MM.1S (cell line): ENCODE results near the gene ETHE1.

ENCODE experiments used
- DNase-seq: peaks from one replicate; pipeline ENCODE4 v3.0.0-alpha.2; 2015
- H2AFZ ChIP-seq: fragments of 300-600 bp; sonication (generic); 2 replicates; pipeline ENCODE4 v1.6.0; 2016; ENCODE audit warnings: antibody characterized with exemption, low read length
- H3F3A ChIP-seq: fragments of 300-600 bp; sonication (generic); 2 replicates; pipeline ENCODE4 v1.6.1; 2016; ENCODE audit warnings: mild to moderate bottlenecking, antibody characterized with exemption, low read length, moderate library complexity, mixed read lengths; ENCODE audit not compliant: insufficient read depth
- H3K27ac ChIP-seq: fragments of 300-600 bp; sonication (generic); 2 replicates; pipeline ENCODE4 v1.5.1; 2016; ENCODE audit warnings: mild to moderate bottlenecking, low read length
- H3K27me3 ChIP-seq: fragments of 300-600 bp; sonication (generic); replicated peaks from 2 replicates; pipeline ENCODE4 v1.6.0; 2016; ENCODE audit warnings: low read length; ENCODE audit not compliant: insufficient read depth
- H3K36me3 ChIP-seq: fragments of 300-600 bp; sonication (generic); replicated peaks from 2 replicates; pipeline ENCODE4 v1.6.1; 2016; ENCODE audit warnings: mild to moderate bottlenecking, low read length, mixed read lengths; ENCODE audit not compliant: insufficient read depth
- H3K4me1 ChIP-seq: fragments of 300-600 bp; sonication (generic); 2 replicates; pipeline ENCODE4 v1.6.1; 2016; ENCODE audit warnings: low read length, mixed read lengths
- H3K4me2 ChIP-seq: fragments of 300-600 bp; sonication (generic); 2 replicates; pipeline ENCODE4 v1.6.0; 2016; ENCODE audit warnings: low read depth, low read length
- H3K4me3 ChIP-seq: fragments of 300-600 bp; sonication (generic); 2 replicates; pipeline ENCODE4 v1.5.1; 2016; ENCODE audit warnings: low read length, mixed read lengths
- H3K79me2 ChIP-seq: fragments of 300-600 bp; sonication (generic); 2 replicates; pipeline ENCODE4 v1.6.1; 2016; ENCODE audit warnings: mixed run types, low read length, mixed read lengths
- H3K9ac ChIP-seq: fragments of 300-600 bp; sonication (generic); 2 replicates; pipeline ENCODE4 v1.6.1; 2016; ENCODE audit warnings: low read length, mixed read lengths
- H3K9me2 ChIP-seq: fragments of 300-600 bp; sonication (generic); replicated peaks from 2 replicates; pipeline ENCODE4 v1.6.1; 2016; ENCODE audit warnings: mild to moderate bottlenecking, low read length, mixed read lengths; ENCODE audit not compliant: insufficient read depth
- H3K9me3 ChIP-seq: fragments of 300-600 bp; sonication (generic); replicated peaks from 2 replicates; pipeline ENCODE4 v1.6.1; 2016; ENCODE audit warnings: mild to moderate bottlenecking, low read length, mixed read lengths; ENCODE audit not compliant: insufficient read depth
- H4K20me1 ChIP-seq: fragments of 300-600 bp; sonication (generic); 2 replicates; pipeline ENCODE4 v1.6.1; 2016; ENCODE audit warnings: mild to moderate bottlenecking, low read length, moderate library complexity, mixed read lengths; ENCODE audit not compliant: insufficient read depth
- EZH2 ChIP-seq: fragments of 300-600 bp; sonication (generic); optimal IDR thresholded peaks from 2 replicates; pipeline ENCODE3; 2017; ENCODE audit warnings: low read depth, mild to moderate bottlenecking, antibody characterized with exemption, low read length, mixed read lengths
- EZH2phosphoT487 ChIP-seq: fragments of 300-600 bp; sonication (generic); IDR thresholded peaks from 2 replicates; pipeline ENCODE4 v1.6.1; 2018; ENCODE audit warnings: antibody characterized with exemption, low read length
- TF ChIP-seq, protein P1 (sequence below): fragments of 300-600 bp; sonication (generic); IDR thresholded peaks from 2 replicates; pipeline ENCODE4 v1.5.1; 2016; ENCODE audit warnings: antibody characterized with exemption, low read length, mixed read lengths

ETHE1 gene

DNA sequence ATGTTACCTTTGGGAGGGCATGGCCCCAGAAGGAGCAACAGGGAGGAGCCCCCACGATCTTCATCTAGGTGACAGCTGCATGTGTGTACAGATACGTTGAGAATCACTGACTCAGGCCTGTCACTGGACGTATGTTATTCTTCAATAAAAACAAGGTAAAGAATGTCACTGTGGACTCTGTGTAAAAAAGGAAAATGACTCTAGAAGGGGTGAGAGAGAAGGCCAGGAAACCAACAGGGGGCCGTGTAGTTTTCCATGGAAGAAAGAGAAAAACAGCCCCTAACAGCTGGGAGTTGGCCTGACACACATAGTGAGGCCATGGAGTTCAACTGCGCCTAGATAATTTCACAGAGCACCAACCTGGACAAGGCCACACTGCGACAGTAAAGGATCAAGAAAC is 59.7 kb downstream of the ETHE1 start:
- TF ChIP-seq EZH2phosphoT487 (no peak), EZH2 (no peak)
- TF ChIP-seq, protein P1, sequence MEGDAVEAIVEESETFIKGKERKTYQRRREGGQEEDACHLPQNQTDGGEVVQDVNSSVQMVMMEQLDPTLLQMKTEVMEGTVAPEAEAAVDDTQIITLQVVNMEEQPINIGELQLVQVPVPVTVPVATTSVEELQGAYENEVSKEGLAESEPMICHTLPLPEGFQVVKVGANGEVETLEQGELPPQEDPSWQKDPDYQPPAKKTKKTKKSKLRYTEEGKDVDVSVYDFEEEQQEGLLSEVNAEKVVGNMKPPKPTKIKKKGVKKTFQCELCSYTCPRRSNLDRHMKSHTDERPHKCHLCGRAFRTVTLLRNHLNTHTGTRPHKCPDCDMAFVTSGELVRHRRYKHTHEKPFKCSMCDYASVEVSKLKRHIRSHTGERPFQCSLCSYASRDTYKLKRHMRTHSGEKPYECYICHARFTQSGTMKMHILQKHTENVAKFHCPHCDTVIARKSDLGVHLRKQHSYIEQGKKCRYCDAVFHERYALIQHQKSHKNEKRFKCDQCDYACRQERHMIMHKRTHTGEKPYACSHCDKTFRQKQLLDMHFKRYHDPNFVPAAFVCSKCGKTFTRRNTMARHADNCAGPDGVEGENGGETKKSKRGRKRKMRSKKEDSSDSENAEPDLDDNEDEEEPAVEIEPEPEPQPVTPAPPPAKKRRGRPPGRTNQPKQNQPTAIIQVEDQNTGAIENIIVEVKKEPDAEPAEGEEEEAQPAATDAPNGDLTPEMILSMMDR = no peak
- Histone ChIP-seq H3K36me3 (no peaks in the 10 kb centered on the region), H3K9me2 (no peaks in the 10 kb centered on the region), H3K79me2 (no peaks in the 10 kb centered on the region), H3K27ac (no peak overlapping the region), H3K4me3 (no peak overlapping the region), H4K20me1 (no peaks in the 10 kb centered on the region), H3K4me1 (peaks cover 8% of the 10 kb centered on the region; the same call in 1 of the 2 replicates), H3K9ac (no peak overlapping the region), H3K9me3 (no peaks in the 10 kb centered on the region), H3F3A (no peaks in the 10 kb centered on the region), H3K4me2 (no peak overlapping the region), H2AFZ (no peak overlapping the region), H3K27me3 (peaks cover 4% of the 10 kb centered on the region)
- DNase-seq = no peak

DNA sequence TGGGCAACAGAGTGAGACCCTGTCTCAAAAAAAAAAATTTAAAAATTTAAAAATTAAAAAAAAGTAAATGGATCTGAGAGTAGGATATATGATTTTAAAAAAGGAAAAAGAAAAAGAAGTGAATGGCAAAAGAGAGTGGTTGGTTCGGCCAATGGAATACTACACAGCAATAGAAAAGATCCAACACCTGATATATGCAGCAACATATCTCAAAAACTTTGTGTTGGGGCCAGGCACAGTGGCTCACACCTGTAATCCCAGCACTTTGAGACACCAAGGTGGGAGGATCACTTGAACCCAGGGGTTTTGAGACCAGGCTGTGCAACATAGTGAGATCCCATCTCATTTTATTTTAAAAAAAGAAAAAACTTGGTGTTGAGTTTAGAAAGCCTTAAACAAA is 60.2 kb downstream of the ETHE1 start:
- peaks cover 9% of the 10 kb centered on the region for H3K27me3 ChIP-seq
- no peaks in the 10 kb centered on the region for H3K9me2 ChIP-seq
- H3K36me3 ChIP-seq = no peaks in the 10 kb centered on the region
- no peaks in the 10 kb centered on the region for H3F3A ChIP-seq
- H2AFZ ChIP-seq = no peak overlapping the region
- H3K4me1 ChIP-seq = peaks cover 8% of the 10 kb centered on the region; the same call in 1 of the 2 replicates
- no peak overlapping the region for H3K4me3 ChIP-seq
- H4K20me1 ChIP-seq = no peaks in the 10 kb centered on the region
- no peaks in the 10 kb centered on the region for H3K79me2 ChIP-seq
- H3K4me2 ChIP-seq = no peak overlapping the region
- no peak for TF ChIP-seq EZH2
- TF ChIP-seq, protein P1 = no peak
- no peak for TF ChIP-seq EZH2phosphoT487
- H3K27ac ChIP-seq = no peak overlapping the region
- H3K9me3 ChIP-seq = no peaks in the 10 kb centered on the region
- no peak overlapping the region for H3K9ac ChIP-seq
- DNase-seq = no peak

DNA sequence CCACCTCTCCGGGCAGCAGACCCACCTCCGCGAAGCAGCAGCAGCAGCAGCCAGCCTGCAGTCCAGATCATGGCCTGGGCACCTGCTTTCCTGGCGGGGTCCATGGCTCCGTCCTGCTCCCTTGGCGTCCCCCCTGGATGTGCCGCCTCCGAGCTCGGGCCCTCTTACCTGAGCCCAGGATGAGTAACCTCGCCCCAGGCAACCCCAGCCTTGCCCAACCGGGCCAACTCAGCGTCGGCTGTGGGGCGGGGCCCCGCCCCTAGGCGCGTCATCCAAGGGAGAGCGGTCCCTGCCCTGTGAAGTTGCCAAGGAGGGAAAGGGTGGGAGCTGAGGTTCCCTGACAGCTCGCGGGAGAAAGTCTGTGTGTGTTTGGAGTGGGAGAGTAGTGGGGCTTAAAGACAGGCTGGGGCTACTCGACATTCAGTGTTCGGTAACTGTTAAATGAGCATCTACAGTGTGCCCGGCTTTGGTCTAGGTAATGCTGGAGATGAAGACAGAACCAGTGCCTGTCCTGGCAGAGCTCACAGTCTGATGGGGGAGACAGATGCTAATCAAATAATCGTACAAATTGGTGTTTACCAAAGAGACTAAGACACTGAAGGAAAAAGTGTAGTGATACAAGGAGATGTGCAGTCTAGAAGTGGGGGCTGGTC is 61.4 kb downstream of the ETHE1 start, which contains the start of gene LYPD3:
LYPD3 (minus strand) TSS at position 141 of the 653 bp plus-strand sequence; CDS start at position 104, 37 bp downstream.
- Histone ChIP-seq H3K9me3 (no peaks in the 10 kb centered on the region), H3K4me2 (peak within 1 kb of the TSS; percentile 88), H4K20me1 (no peaks in the 10 kb centered on the region), H3K36me3 (no peaks in the 10 kb centered on the region), H3K79me2 (no peaks in the 10 kb centered on the region), H3K27ac (no peak within 1 kb of the TSS), H3K27me3 (peaks cover 21% of the 10 kb centered on the region), H3K9ac (no peak within 1 kb of the TSS), H3F3A (no peaks in the 10 kb centered on the region), H3K9me2 (no peaks in the 10 kb centered on the region), H2AFZ (peak within 1 kb of the TSS; percentile 91), H3K4me1 (peaks cover 8% of the 10 kb centered on the region; the same call in 1 of the 2 replicates), H3K4me3 (peak within 1 kb of the TSS; percentile 87)
- TF ChIP-seq EZH2phosphoT487 = no peak
- TF ChIP-seq, protein P1 = no peak
- TF ChIP-seq EZH2 = no peak
- no peak for DNase-seq
